ENCODE measurements around the gene SELP.

Gene SELP

DNA sequence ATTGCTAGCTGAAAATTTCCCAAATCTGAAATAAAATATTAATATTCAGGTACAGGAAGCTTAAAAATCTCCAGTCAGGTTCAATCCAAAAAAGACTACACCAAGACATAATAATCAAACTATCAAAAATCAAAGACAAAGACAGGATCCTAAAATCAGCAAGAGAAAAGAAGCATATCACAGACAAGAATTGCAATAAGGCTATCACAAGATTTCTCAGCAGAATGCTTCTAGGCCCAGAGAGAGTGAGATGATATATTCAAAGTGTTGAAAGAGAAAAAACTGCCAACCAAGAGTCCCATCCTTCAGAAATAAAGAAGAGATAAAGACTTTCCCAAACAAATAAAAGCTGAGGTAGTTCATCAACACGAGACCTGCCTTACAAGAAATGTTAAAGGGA lies 5.0 kb upstream of the SELP start:
- TF ChIP-seq, protein P1, sequence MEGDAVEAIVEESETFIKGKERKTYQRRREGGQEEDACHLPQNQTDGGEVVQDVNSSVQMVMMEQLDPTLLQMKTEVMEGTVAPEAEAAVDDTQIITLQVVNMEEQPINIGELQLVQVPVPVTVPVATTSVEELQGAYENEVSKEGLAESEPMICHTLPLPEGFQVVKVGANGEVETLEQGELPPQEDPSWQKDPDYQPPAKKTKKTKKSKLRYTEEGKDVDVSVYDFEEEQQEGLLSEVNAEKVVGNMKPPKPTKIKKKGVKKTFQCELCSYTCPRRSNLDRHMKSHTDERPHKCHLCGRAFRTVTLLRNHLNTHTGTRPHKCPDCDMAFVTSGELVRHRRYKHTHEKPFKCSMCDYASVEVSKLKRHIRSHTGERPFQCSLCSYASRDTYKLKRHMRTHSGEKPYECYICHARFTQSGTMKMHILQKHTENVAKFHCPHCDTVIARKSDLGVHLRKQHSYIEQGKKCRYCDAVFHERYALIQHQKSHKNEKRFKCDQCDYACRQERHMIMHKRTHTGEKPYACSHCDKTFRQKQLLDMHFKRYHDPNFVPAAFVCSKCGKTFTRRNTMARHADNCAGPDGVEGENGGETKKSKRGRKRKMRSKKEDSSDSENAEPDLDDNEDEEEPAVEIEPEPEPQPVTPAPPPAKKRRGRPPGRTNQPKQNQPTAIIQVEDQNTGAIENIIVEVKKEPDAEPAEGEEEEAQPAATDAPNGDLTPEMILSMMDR (IDR thresholded peaks at IDR 0.05; ENCODE audit: insufficient read depth, low read depth, low read length, missing control alignments) = no peak
- no peak for DNase-seq (ENCODE audit: low read depth)
- no peak overlapping the region for H3K4me3 ChIP-seq (ENCODE audit: low read length)

DNA sequence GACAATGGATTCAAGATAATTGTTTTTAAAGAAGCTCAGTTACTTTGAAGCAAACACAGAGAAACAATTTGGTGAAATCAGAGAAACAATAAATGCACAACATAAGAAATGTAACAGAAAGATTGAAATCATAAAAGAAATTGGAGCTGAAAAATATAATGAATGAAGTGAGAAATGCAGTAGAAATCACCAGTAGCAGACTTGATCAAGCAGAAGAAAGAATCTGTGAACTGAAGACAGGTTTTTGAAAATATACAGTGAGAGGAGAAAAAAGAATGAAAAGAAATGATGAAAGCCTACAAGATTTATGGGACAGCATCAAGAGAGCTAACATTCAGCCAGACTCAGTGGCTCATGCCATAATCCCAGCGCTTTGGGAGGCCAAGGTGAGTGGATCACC lies 4.2 kb upstream of the SELP start:
- no peak overlapping the region for H3K4me3 ChIP-seq (ENCODE audit: low read length)
- no peak for DNase-seq (ENCODE audit: low read depth)
- TF ChIP-seq, protein P1 (IDR thresholded peaks at IDR 0.05; ENCODE audit: insufficient read depth, low read depth, low read length, missing control alignments) = no peak

DNA sequence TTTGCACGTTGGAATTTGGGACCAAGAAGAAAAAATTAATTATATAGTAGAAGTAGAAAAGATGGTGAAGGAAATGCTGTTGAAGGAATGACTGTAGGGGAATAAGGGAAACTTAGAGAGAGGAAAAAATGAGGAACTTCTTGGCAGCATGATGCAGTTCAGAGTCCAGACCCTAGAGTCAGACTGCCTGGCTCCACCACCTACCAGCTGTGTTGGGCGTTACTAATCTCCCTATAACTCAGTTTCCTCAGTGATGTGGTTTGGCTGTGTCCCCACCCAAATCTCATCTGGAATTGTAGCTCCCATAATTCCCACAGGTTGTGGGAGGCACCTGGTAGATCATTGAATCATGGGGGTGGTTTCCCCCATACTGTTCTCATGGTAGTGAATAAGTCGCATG lies 1.3 kb upstream of the SELP start:
- TF ChIP-seq, protein P1 (IDR thresholded peaks at IDR 0.05; ENCODE audit: insufficient read depth, low read depth, low read length, missing control alignments) = no peak
- DNase-seq (ENCODE audit: low read depth) = no peak
- no peak overlapping the region for H3K4me3 ChIP-seq (ENCODE audit: low read length)

DNA sequence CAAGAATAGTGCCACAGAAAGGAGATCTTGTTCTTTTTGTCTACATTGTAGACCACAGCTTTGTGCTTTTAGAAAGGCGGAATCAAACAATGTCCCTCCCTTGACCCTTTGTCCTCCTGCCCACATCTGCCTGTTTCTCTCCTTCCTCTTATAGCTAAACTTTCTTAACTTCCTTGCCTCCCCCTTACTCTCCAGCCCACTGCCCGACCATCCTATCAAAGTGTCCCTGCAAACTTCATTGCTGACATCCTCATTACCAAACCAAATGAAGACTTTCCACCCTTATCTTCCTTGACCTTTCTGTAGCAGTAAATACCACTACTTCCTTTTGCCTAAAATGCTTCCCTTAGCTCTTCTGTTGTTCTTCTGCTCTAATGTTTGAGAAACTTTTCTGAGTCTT lies 5.0 kb downstream of the SELP start:
- TF ChIP-seq, protein P1 (IDR thresholded peaks at IDR 0.05; ENCODE audit: insufficient read depth, low read depth, low read length, missing control alignments) = no peak
- DNase-seq (ENCODE audit: low read depth) = no peak
- H3K4me3 ChIP-seq (ENCODE audit: low read length) = no peak overlapping the region

DNA sequence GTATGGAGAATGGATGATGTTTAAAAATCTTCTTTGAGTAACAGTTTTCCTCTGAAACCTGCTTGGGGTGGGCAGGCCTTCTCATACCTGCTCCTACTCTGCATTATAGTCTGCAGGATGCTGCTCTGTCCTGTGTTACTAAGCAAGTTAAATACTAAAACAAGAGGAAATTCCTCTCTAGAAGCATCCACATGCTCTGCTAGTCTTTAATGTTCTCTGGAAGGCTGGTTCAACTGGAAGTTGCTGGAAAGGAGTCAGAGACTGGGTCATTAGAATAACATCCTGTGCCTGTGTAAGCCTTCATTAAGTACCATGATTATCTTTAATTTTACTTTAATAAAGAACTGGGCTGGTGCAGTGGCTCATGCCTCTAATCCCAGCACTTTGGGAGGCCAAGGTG lies 5.8 kb downstream of the SELP start:
- TF ChIP-seq, protein P1 (IDR thresholded peaks at IDR 0.05; ENCODE audit: insufficient read depth, low read depth, low read length, missing control alignments) = no peak
- no peak for DNase-seq (ENCODE audit: low read depth)
- H3K4me3 ChIP-seq (ENCODE audit: low read length) = no peak overlapping the region

DNA sequence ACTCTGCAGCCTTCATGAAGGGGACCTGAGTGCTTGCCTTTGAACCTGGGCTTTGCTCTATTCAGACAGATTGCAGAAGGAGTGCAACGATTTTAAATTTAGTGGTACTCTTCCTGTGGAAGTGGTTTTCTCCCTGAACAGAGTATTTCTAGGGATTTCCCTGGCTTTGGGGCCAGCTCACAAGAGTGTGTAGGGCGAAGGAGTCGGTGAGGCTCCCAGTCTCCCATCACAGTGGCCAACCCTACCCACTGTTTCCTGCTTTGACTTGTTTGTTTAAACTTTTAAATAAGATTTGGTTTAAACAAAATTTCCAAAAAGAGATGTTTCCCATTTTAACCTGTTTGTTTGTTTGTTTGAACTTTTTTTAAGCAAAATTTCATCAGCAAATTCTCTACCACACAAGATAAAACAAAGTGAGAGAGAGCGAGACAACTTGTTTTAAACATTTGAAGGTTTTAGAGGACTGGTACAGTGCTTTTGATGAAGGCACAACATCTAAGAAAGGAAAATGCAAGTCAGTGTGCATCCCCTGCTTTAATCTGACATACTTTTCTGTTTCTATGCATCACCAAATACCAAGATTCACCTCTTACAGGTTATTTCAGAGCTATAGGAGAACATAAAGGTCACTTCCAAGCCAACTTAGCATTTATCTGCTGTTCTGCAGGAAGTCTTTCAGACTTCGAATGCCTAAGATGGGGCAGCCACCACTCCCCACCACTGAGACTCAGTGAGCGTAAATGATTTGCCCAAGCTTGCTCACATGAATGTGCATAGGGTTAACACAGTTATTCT lies 6.6 kb downstream of the SELP start:
- no peak overlapping the region for H3K4me3 ChIP-seq (ENCODE audit: low read length)
- TF ChIP-seq, protein P1 (IDR thresholded peaks at IDR 0.05; ENCODE audit: insufficient read depth, low read depth, low read length, missing control alignments) = no peak
- no peak for DNase-seq (ENCODE audit: low read depth)

DNA sequence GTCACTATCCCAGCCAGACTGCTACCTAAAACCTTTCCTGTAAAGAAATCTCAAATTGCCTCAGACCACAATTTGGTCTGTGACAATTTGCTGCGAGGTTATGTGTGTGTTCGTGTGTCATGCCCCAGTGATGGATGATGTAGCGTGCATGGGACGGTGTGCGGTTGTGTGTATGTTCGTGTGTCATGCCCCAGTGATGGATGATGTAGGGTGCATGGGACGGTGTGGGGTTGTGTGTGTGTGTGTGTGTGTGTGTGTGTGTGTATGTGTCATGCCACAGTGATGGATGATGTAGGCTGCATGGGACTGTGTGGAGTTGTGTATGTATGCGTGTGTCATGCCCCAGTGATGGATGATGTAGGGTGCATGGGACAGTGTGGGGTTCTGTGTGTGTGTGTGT lies 9.4 kb downstream of the SELP start:
- TF ChIP-seq, protein P1 (IDR thresholded peaks at IDR 0.05; ENCODE audit: insufficient read depth, low read depth, low read length, missing control alignments) = no peak
- no peak overlapping the region for H3K4me3 ChIP-seq (ENCODE audit: low read length)
- DNase-seq (ENCODE audit: low read depth) = no peak
